Measurements from ENCODE around the gene HFM1.

DNA sequence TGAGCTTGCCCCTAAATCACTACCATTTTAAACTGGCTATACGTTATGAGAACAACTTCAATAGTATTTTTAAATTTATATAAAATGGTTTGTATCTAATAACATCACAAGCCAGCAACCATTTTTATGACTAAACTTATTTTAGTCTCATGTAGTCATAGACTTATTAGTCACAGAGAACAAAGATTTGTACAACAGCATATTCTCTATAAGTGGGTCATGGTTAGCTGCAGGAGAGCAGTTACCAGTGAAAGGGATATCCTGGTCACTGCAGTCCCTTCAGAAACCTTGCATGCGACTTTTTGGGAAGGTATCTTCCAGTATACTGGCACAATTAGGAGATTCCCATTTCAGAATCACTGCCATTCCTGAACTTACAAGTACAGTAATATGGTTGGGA, 90.0 kb downstream of the HFM1 start:
- TF ChIP-seq, protein P1, sequence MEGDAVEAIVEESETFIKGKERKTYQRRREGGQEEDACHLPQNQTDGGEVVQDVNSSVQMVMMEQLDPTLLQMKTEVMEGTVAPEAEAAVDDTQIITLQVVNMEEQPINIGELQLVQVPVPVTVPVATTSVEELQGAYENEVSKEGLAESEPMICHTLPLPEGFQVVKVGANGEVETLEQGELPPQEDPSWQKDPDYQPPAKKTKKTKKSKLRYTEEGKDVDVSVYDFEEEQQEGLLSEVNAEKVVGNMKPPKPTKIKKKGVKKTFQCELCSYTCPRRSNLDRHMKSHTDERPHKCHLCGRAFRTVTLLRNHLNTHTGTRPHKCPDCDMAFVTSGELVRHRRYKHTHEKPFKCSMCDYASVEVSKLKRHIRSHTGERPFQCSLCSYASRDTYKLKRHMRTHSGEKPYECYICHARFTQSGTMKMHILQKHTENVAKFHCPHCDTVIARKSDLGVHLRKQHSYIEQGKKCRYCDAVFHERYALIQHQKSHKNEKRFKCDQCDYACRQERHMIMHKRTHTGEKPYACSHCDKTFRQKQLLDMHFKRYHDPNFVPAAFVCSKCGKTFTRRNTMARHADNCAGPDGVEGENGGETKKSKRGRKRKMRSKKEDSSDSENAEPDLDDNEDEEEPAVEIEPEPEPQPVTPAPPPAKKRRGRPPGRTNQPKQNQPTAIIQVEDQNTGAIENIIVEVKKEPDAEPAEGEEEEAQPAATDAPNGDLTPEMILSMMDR (IDR thresholded peaks at IDR 0.05), result no peak
- TF ChIP-seq POLR2AphosphoS5 (IDR thresholded peaks at IDR 0.05), result no peak

Data from prostate gland (tissue), 2 donors.